ENCODE results near the gene TMEM167B.
A peak's percentile ranks its signal among the peaks of the same experiment; 100 is the strongest.

Gene TMEM167B

DNA sequence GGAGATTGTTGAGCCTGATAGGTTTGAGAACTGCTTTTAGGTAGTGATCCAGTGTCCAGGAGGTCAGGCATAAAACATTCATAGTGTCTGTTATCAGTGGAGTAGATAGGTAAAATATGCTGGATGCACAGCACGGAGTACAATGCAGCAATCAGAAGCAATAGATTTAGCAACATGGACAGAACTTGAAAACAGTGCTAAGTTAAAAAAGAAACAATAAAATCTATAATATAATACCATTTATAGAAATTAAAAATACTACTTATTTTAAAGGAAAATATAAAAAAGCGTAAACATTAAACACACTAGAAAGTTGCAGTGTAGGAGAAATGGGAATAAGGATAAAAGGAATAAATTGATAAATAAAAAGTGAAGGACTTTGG lies 11.3 kb upstream of the TMEM167B start:
- TF ChIP-seq POU2F2 (IDR thresholded peaks at IDR 0.05; ENCODE audit: low read depth, low read length) (no peak), POLR2AphosphoS5 (IDR thresholded peaks at IDR 0.05; ENCODE audit: low read depth, low read length) (no peak), PAX5 (IDR thresholded peaks at IDR 0.05; ENCODE audit: insufficient read depth, low read length, severe bottlenecking) (no peak), SPI1 (IDR thresholded peaks at IDR 0.05; ENCODE audit: low read depth, low read length) (no peak), POLR2A (IDR thresholded peaks at IDR 0.05; ENCODE audit: low read depth, low read length) (no peak), TAF1 (IDR thresholded peaks at IDR 0.05; ENCODE audit: low read depth, low read length) (no peak)
- FAIRE-seq (no peak), DNase-seq (ENCODE audit: insufficient read length, low spot score) (no peak)

DNA sequence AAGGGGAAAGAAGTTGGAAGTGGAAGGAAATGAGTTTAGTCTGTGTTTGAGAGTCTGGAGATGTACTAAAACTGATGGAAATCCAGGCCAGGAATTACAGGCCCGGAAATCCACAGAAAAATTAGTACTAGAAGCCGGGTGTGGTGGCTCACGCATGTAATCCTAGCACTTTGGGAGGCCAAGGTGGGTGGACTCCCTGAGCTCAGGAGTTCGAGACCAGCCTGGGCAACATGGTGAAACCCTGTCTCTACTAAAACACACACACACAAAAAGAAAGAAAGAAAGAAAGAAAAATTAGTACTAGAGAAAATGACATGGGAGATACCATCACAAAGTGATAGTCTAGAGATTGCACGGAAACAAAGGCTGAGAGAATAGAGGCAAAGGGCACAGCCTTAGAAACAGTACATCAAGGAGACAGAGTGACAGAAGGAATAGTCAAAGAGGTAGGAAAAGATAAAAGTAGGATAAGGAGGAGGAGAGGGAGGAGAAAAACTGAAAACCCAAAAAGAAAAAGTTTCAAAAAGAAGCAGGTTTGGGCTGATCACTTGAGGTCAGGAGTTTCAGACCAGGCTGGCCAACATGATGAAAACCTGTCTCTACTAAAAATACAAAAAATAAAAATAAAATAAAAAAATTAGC lies 10.0 kb upstream of the TMEM167B start:
- DNase-seq (ENCODE audit: insufficient read length, low spot score) (no peak), FAIRE-seq (no peak)
- TF ChIP-seq TAF1 (IDR thresholded peaks at IDR 0.05; ENCODE audit: low read depth, low read length), result no peak
- TF ChIP-seq POU2F2 (IDR thresholded peaks at IDR 0.05; ENCODE audit: low read depth, low read length), result no peak
- no peak for TF ChIP-seq POLR2AphosphoS5 (IDR thresholded peaks at IDR 0.05; ENCODE audit: low read depth, low read length)
- TF ChIP-seq PAX5 (IDR thresholded peaks at IDR 0.05; ENCODE audit: insufficient read depth, low read length, severe bottlenecking), result no peak
- no peak for TF ChIP-seq SPI1 (IDR thresholded peaks at IDR 0.05; ENCODE audit: low read depth, low read length)
- no peak for TF ChIP-seq POLR2A (IDR thresholded peaks at IDR 0.05; ENCODE audit: low read depth, low read length)

DNA sequence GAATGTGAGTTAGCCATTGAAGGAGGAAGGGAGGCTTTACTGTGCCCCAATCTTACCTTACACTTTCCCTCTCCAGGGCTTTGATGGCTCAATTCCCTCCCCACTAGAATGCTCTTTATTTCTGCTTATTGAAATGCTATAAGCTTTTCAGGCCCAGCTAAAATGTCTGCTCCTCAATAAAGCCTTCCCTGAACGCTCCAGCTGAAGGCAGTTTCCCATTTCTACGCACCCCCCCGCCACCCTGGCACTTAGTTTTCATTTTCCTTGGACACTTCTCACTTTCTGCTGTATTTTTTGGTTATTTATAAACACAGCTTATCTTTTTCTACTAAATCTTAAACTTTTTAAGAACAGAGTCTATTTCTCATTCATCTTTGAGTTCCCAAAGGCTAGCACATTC lies 7.1 kb upstream of the TMEM167B start:
- FAIRE-seq (no peak), DNase-seq (ENCODE audit: insufficient read length, low spot score) (no peak)
- TF ChIP-seq POU2F2 (IDR thresholded peaks at IDR 0.05; ENCODE audit: low read depth, low read length), result no peak
- TF ChIP-seq POLR2A (IDR thresholded peaks at IDR 0.05; ENCODE audit: low read depth, low read length), result no peak
- TF ChIP-seq SPI1 (IDR thresholded peaks at IDR 0.05; ENCODE audit: low read depth, low read length), result no peak
- TF ChIP-seq TAF1 (IDR thresholded peaks at IDR 0.05; ENCODE audit: low read depth, low read length), result no peak
- no peak for TF ChIP-seq POLR2AphosphoS5 (IDR thresholded peaks at IDR 0.05; ENCODE audit: low read depth, low read length)
- TF ChIP-seq PAX5 (IDR thresholded peaks at IDR 0.05; ENCODE audit: insufficient read depth, low read length, severe bottlenecking), result no peak

DNA sequence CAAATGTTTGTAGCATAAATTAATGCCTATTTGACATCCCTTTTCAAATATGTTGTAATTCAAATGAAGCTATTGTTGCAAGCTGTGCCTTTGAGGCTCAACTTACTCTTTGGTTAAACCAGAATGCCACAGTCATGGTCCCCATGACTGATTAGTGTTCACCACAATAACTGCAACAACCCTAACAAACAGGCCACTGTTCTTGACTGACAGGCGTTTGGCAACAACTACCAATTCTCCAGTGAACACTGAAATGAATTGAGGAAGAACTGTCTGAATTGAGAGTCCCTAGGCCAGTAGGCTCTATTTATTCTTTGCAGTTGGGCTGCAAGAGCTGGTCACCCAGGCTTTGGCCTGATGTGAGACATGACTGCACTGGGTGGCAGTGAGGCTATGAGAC lies 6.6 kb upstream of the TMEM167B start:
- FAIRE-seq, result no peak
- no peak for TF ChIP-seq POU2F2 (IDR thresholded peaks at IDR 0.05; ENCODE audit: low read depth, low read length)
- no peak for TF ChIP-seq PAX5 (IDR thresholded peaks at IDR 0.05; ENCODE audit: insufficient read depth, low read length, severe bottlenecking)
- TF ChIP-seq TAF1 (IDR thresholded peaks at IDR 0.05; ENCODE audit: low read depth, low read length), result no peak
- TF ChIP-seq POLR2A (IDR thresholded peaks at IDR 0.05; ENCODE audit: low read depth, low read length), result no peak
- no peak for TF ChIP-seq SPI1 (IDR thresholded peaks at IDR 0.05; ENCODE audit: low read depth, low read length)
- no peak for TF ChIP-seq POLR2AphosphoS5 (IDR thresholded peaks at IDR 0.05; ENCODE audit: low read depth, low read length)
- DNase-seq (ENCODE audit: insufficient read length, low spot score), result no peak

DNA sequence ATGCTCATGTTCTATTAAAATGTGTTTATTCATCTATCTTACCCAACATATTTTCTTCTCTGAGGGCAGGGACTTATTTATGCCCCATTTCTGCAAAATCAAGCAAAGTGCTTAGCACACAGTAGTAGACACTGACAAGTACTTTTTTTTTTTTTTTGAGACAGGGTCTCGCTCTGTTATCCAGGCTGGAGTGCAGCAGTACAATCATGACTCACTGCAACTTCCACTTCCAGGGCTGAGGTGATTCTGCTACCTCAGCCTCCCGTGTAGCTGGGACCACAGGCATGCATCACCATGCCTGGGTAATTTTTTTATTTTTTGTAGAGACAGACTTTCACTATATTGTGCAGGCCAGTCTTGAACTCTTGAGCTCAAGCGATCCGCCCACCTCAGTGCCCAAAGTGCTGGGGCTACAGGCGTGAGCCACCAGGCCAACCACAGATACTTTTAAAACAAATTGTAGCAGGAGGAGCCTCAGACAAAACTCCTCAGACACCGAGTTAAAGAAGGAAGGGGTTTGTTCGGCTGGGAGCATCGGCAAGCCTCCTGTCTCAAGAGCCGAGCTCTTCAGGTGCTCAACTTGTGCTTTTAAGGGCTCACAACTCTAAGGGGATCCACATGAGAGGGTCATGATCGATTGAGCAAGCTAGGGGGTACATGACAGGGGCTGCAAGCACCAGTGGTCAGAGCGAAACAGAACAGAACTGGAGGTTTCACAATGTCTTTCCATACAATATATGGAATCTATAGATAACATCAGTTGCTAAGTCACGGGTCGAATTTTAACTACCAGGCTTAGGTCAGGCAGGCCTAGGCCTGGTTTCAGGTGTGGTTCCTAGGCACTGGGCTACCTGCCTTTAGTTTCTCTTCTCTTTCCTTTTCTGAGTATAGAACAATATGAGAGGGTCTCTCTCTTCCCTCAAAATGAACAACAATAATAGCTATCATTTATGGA lies 5.7 kb upstream of the TMEM167B start:
- DNase-seq (ENCODE audit: insufficient read length, low spot score) (no peak), FAIRE-seq (no peak)
- TF ChIP-seq POLR2AphosphoS5 (IDR thresholded peaks at IDR 0.05; ENCODE audit: low read depth, low read length) (no peak), POLR2A (IDR thresholded peaks at IDR 0.05; ENCODE audit: low read depth, low read length) (no peak), POU2F2 (IDR thresholded peaks at IDR 0.05; ENCODE audit: low read depth, low read length) (no peak), SPI1 (IDR thresholded peaks at IDR 0.05; ENCODE audit: low read depth, low read length) (no peak), PAX5 (IDR thresholded peaks at IDR 0.05; ENCODE audit: insufficient read depth, low read length, severe bottlenecking) (no peak), TAF1 (IDR thresholded peaks at IDR 0.05; ENCODE audit: low read depth, low read length) (no peak)

DNA sequence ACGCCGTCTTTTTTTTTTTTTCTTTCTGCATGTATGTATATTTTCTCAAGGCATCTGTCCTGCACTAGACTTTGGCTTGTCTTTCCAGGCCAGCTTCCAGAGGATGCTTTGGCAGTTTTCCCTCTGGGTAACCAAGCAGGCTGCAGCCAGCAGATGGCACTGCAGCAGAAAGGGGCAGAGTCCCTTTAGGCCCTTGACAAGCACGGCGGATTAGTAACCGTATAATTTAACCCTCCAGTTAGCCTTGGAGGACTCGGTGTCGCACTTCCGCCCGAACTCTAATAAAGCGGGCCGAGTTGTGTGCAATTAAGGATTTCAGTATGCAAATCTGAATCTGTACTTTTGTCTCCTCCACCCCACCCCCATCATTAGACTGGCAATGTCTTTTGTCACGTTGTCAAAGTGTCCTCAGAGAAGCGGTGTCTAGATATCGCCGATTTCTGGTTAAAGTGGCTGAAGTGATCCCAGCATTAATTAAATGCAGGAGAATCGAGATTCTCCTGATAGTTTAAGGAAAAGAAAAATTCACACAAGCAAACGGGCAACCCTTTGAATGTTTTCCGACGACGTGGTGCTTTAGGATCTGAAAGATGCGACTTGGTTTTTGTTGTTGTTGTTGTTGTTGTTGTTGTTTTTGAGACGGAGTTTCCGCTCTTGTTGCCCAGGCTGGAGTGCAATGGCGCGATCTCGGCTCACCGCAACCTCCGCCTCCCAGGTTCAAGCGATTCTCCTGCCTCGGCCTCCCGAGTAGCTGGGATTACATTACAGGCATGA lies 1.1 kb upstream of the TMEM167B start:
- DNase-seq (ENCODE audit: insufficient read length, low spot score), result no peak
- FAIRE-seq, result no peak
- TF ChIP-seq TAF1 (IDR thresholded peaks at IDR 0.05; ENCODE audit: low read depth, low read length) (no peak), PAX5 (IDR thresholded peaks at IDR 0.05; ENCODE audit: insufficient read depth, low read length, severe bottlenecking) (no peak), POLR2A (IDR thresholded peaks at IDR 0.05; ENCODE audit: low read depth, low read length) (no peak), POU2F2 (IDR thresholded peaks at IDR 0.05; ENCODE audit: low read depth, low read length) (no peak; the same call in 1 of the 2 replicates), SPI1 (IDR thresholded peaks at IDR 0.05; ENCODE audit: low read depth, low read length) (no peak)

DNA sequence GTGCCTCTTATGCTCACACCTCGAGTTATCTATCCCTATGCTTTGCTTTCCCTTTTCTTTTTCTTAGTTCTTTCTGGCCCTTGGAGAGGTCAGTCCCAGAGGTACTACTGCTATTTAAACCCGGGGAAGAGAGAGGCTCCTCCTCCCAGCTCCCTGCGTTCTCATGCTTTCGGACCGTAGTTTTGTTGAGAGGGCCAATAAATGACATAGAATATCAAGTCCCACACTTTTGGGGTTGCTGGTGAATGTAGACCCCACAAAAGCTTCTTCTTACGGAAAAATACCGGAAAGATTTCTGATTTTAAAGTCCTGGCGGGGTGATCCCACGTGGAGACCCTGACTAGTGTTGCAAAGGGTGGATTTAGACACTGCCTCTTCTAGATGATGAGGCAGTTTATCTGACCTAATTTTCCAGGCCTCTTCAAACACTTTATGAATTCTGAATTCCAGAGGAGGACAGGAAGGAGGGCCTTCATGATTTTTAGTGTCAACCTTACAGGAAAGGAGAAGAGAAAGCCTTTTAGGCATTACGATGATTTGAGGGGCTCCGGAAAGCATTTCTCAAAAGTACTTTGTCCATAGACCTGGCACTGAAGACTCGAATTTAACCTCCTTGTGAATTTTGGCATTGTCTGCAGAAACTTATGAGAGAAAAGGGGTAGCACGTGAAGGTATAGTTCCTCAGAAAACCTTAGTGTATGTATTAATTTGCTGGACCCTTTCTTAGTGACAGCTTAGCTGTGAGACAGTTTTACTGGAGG lies 694 bp downstream of the TMEM167B start:
- FAIRE-seq (peak; percentile 20), DNase-seq (ENCODE audit: insufficient read length, low spot score) (no peak)
- TF ChIP-seq PAX5 (IDR thresholded peaks at IDR 0.05; ENCODE audit: insufficient read depth, low read length, severe bottlenecking) (no peak), POLR2AphosphoS5 (IDR thresholded peaks at IDR 0.05; ENCODE audit: low read depth, low read length) (no peak), POLR2A (IDR thresholded peaks at IDR 0.05; ENCODE audit: low read depth, low read length) (no peak), TAF1 (IDR thresholded peaks at IDR 0.05; ENCODE audit: low read depth, low read length) (no peak), POU2F2 (IDR thresholded peaks at IDR 0.05; ENCODE audit: low read depth, low read length) (no peak), SPI1 (IDR thresholded peaks at IDR 0.05; ENCODE audit: low read depth, low read length) (no peak)

DNA sequence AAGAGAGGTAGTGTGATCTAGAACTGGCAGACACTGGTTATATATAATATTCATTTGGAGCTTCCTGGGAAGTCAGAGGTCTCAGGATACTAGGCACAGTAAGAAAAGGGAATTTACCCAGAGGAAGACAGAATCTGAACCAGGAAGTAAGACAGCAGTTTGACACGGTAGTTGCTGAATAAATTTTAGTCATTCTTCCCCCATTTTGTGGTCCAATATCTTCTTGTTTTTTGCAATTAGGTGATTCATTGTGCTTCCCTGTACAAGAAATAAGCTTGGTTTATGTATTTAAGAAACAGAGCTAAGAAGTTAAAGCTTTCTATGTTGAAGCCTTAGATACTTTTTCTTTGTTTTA lies 1.3 kb downstream of the TMEM167B start:
- no peak for FAIRE-seq
- no peak for DNase-seq (ENCODE audit: insufficient read length, low spot score)
- TF ChIP-seq TAF1 (IDR thresholded peaks at IDR 0.05; ENCODE audit: low read depth, low read length) (no peak), POLR2AphosphoS5 (IDR thresholded peaks at IDR 0.05; ENCODE audit: low read depth, low read length) (no peak), SPI1 (IDR thresholded peaks at IDR 0.05; ENCODE audit: low read depth, low read length) (no peak), POLR2A (IDR thresholded peaks at IDR 0.05; ENCODE audit: low read depth, low read length) (no peak), PAX5 (IDR thresholded peaks at IDR 0.05; ENCODE audit: insufficient read depth, low read length, severe bottlenecking) (no peak), POU2F2 (IDR thresholded peaks at IDR 0.05; ENCODE audit: low read depth, low read length) (no peak)
